Lower leg skin (tissue), 3 donors: ENCODE measurements around the gene HRCT1.

Experiments used
- CTCF ChIP-seq, 3 donors: fragments of 450-650 bp; IDR thresholded peaks; one replicate each; pipeline ENCODE4 v1.5.1; 2016; ENCODE audit warnings: antibody characterized with exemption in 3 of 3, mild to moderate bottlenecking in 3 of 3, moderate library complexity in 2 of 3
- POLR2A ChIP-seq, 2 donors: fragments of 450-650 bp; IDR thresholded peaks; one replicate each; pipeline ENCODE4 v1.6.1; 2016 to 2017; ENCODE audit warnings: antibody characterized with exemption in 2 of 2, mild to moderate bottlenecking in 1 of 2, moderate library complexity in 1 of 2

GRCh38 chr9:35951736-35952135, 45.7 kb downstream of the HRCT1 start:
- TF ChIP-seq CTCF (IDR thresholded peaks at IDR 0.05) (no peak), POLR2A (IDR thresholded peaks at IDR 0.05) (no peak)
